Activated CD8-positive, alpha-beta memory T cell treated with anti-CD3 and anti-CD28 coated beads, Interleukin-2, amount 50 U/mL, for 1 hour (primary cell): ENCODE measurements around the gene BGLAP.

Experiments used
- DNase-seq: peaks from one replicate; pipeline ENCODE4 v3.0.0-alpha.2; 2020; ENCODE audit errors: extremely low read depth

The BGLAP gene

GRCh38 chr1:156257711-156258110 lies 15.7 kb downstream of the BGLAP start:
- no peak for DNase-seq

GRCh38 chr1:156258859-156259258 lies 16.9 kb downstream of the BGLAP start:
- DNase-seq, result no peak

- no peak for DNase-seq
Measured at GRCh38 chr1:156259805-156260204, 17.8 kb downstream of the BGLAP start.

- DNase-seq, result no peak
Measured at GRCh38 chr1:156260896-156261295, 18.9 kb downstream of the BGLAP start.

- no peak for DNase-seq
Measured at GRCh38 chr1:156262461-156263287, 20.7 kb downstream of the BGLAP start.

GRCh38 chr1:156263288-156263655 lies 21.3 kb downstream of the BGLAP start:
- no peak for DNase-seq

- no peak for DNase-seq
Measured at GRCh38 chr1:156266051-156266450, 24.1 kb downstream of the BGLAP start.

- no peak for DNase-seq
Measured at GRCh38 chr1:156268336-156268735, 26.4 kb downstream of the BGLAP start.

- DNase-seq, result no peak
Measured at GRCh38 chr1:156270314-156270713, 28.3 kb downstream of the BGLAP start.

- no peak for DNase-seq
Measured at GRCh38 chr1:156276532-156276931, 34.5 kb downstream of the BGLAP start.

- no peak for DNase-seq
Measured at GRCh38 chr1:156276966-156277381, 35.0 kb downstream of the BGLAP start.

- DNase-seq, result no peak
Measured at GRCh38 chr1:156279837-156280236, 37.9 kb downstream of the BGLAP start.

- DNase-seq, result no peak
Measured at GRCh38 chr1:156281281-156281680, 39.3 kb downstream of the BGLAP start.

- no peak for DNase-seq
Measured at GRCh38 chr1:156281693-156282478, 39.9 kb downstream of the BGLAP start.

GRCh38 chr1:156282479-156283222 lies 40.7 kb downstream of the BGLAP start, which contains the start of gene SMG5:
SMG5 (minus strand) TSS chr1:156282825; CDS start chr1:156282680, 145 bp downstream.
- peak; percentile 94 for DNase-seq

- no peak for DNase-seq
Measured at GRCh38 chr1:156283521-156283920, 41.5 kb downstream of the BGLAP start.

GRCh38 chr1:156284112-156284511 lies 42.1 kb downstream of the BGLAP start, which contains the start of gene TMEM79:
TMEM79 (plus strand) TSS chr1:156284325; CDS start chr1:156285227, 902 bp downstream.
- no peak for DNase-seq

GRCh38 chr1:156284757-156285156 lies 42.8 kb downstream of the BGLAP start:
- no peak for DNase-seq

- DNase-seq, result no peak
Measured at GRCh38 chr1:156285437-156285836, 43.5 kb downstream of the BGLAP start.

GRCh38 chr1:156286061-156286460 lies 44.1 kb downstream of the BGLAP start:
- DNase-seq, result no peak

- no peak for DNase-seq
Measured at GRCh38 chr1:156289857-156290256, 47.9 kb downstream of the BGLAP start.
